SU-DHL-6 (cell line): ENCODE results near the gene SLC25A34.

Experiments
- H2AFZ ChIP-seq: fragments of 200-600 bp; sonication (generic); 2 replicates; pipeline ENCODE4 v1.6.1; 2014; ENCODE audit warnings: low read depth, mild to moderate bottlenecking, moderate library complexity, mixed read lengths, antibody characterized with exemption, low read length; ENCODE audit not compliant: severe bottlenecking
- H3F3A ChIP-seq: fragments of 200-600 bp; shearing (Covaris generic); 2 replicates; pipeline ENCODE4 v1.6.0; 2016; ENCODE audit warnings: antibody characterized with exemption, mild to moderate bottlenecking; ENCODE audit not compliant: insufficient read depth
- H3K27ac ChIP-seq: fragments of 200-600 bp; sonication (generic); 2 replicates; pipeline ENCODE4 v1.5.1; 2016; ENCODE audit warnings: low read depth, mild to moderate bottlenecking, low read length, moderate library complexity, mixed read lengths
- H3K27me3 ChIP-seq: fragments of 200-600 bp; sonication (generic), shearing (Covaris generic); 2 replicates; pipeline ENCODE4 v1.6.0; 2014; ENCODE audit warnings: mild to moderate bottlenecking, low read length
- H3K36me3 ChIP-seq: fragments of 200-600 bp; sonication (generic); 2 replicates; pipeline ENCODE4 v1.6.1; 2014; ENCODE audit warnings: mild to moderate bottlenecking, low read length, mixed read lengths
- H3K4me2 ChIP-seq: fragments of 300-600, 200-600 bp; shearing (Covaris generic), sonication (generic); 2 replicates; pipeline ENCODE4 v1.6.0; 2014; ENCODE audit warnings: low read length, low read depth, mild to moderate bottlenecking; ENCODE audit not compliant: poor library complexity, severe bottlenecking
- H3K4me3 ChIP-seq: fragments of 200-600 bp; sonication (generic); 2 replicates; pipeline ENCODE4 v1.5.1; 2014; ENCODE audit warnings: antibody characterized with exemption, low read length, mild to moderate bottlenecking, mixed read lengths; ENCODE audit not compliant: insufficient read depth, poor library complexity, severe bottlenecking
- H3K79me2 ChIP-seq: fragments of 200-600 bp; sonication (generic); 2 replicates; pipeline ENCODE4 v1.6.1; 2014; ENCODE audit warnings: mild to moderate bottlenecking, low read length, moderate library complexity; ENCODE audit not compliant: insufficient read depth
- H3K9ac ChIP-seq: fragments of 200-600 bp; sonication (generic); 2 replicates; pipeline ENCODE4 v1.7.0; 2014; ENCODE audit warnings: mild to moderate bottlenecking, low read length
- H3K9me2 ChIP-seq: fragments of 200-600 bp; sonication (generic); replicated peaks from 2 replicates; pipeline ENCODE4 v1.6.1; 2014; ENCODE audit warnings: low read length; ENCODE audit not compliant: insufficient read depth
- H3K9me3 ChIP-seq: fragments of 200-600 bp; sonication (generic); 2 replicates; pipeline ENCODE4 v1.6.1; 2014; ENCODE audit warnings: low read length, mixed read lengths; ENCODE audit not compliant: insufficient read depth
- H4K20me1 ChIP-seq: fragments of 200-600 bp; sonication (generic); 2 replicates; pipeline ENCODE4 v1.6.1; 2014; ENCODE audit warnings: low read depth, mild to moderate bottlenecking, antibody characterized with exemption, low read length, moderate library complexity, mixed read lengths
- EZH2phosphoT487 ChIP-seq: fragments of 200-600 bp; sonication (generic), shearing (Covaris generic); conservative IDR thresholded peaks from 2 replicates; pipeline ENCODE4 v1.6.1; 2018; ENCODE audit warnings: mild to moderate bottlenecking, antibody characterized with exemption, low read length, moderate library complexity, mixed read lengths
- TF ChIP-seq, protein P1 (sequence below): fragments of 200-600 bp; sonication (generic); IDR thresholded peaks from one replicate; pipeline ENCODE4 v1.5.1; 2017; ENCODE audit warnings: antibody characterized with exemption, mild to moderate bottlenecking, low read length, moderate library complexity; ENCODE audit not compliant: insufficient read depth, poor library complexity, severe bottlenecking

The SLC25A34 gene

DNA sequence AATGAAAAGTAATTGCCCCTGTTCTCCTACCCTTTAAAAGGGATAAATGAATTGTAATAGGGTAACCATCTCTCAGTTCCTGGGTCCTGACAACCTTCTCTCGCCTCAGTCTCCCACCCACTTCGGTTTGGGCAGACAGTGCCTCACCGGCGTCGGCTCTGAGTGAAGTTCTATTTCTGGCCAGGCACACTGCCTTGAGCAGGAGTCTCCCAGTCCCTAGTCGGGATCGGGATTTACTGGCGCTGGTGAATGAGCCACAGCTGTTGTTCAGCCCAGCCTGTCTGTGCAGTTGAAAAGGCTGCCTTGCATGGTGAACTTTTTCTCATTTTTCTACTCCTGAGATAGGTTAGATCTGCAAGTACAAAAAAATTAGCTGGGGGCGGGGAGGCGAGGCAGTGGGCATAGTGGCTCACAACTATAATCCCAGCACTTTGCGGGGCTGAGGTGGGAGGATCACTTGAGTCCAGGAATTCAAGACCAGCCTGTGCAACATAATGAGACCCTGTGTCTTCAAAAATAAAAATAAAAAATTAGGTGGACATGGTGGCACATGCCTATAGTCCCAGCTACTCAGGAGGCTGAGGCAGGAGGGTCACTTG is 44.5 kb upstream of the SLC25A34 start:
- H3K79me2 ChIP-seq = peaks cover 68% of the 10 kb centered on the region
- TF ChIP-seq, protein P1, sequence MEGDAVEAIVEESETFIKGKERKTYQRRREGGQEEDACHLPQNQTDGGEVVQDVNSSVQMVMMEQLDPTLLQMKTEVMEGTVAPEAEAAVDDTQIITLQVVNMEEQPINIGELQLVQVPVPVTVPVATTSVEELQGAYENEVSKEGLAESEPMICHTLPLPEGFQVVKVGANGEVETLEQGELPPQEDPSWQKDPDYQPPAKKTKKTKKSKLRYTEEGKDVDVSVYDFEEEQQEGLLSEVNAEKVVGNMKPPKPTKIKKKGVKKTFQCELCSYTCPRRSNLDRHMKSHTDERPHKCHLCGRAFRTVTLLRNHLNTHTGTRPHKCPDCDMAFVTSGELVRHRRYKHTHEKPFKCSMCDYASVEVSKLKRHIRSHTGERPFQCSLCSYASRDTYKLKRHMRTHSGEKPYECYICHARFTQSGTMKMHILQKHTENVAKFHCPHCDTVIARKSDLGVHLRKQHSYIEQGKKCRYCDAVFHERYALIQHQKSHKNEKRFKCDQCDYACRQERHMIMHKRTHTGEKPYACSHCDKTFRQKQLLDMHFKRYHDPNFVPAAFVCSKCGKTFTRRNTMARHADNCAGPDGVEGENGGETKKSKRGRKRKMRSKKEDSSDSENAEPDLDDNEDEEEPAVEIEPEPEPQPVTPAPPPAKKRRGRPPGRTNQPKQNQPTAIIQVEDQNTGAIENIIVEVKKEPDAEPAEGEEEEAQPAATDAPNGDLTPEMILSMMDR = no peak
- TF ChIP-seq EZH2phosphoT487 = no peak

DNA sequence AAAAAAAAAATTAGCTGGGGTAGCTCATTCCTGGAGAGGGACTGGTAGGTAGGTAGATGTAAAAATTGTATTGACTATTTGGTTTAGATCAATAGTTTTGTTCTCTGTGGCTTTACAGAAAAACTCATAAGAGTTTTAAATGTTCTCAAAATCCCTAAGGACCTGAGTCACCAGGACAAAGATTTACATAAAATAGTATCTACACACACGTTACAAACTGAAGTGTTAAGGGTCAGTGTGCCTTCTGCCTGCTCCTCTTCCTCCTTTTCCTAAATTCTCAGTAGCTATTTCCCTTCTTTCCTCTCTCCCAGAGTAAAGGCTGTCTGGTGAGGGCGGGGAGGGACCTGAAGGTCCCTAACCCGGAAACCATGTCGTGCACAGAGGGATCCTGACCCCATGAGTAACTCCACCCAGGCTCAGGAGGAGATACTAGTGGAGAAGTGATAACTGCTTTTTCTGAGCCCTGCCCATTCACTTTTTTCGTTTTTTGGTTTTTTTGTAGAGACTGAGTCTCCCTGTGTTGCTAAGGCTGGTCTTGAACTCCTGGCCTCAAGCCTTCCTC is 43.9 kb upstream of the SLC25A34 start:
- H3F3A ChIP-seq = peaks cover 7% of the 10 kb centered on the region
- H3K36me3 ChIP-seq = no peaks in the 10 kb centered on the region
- no peak overlapping the region for H2AFZ ChIP-seq
- H3K9me3 ChIP-seq = no peaks in the 10 kb centered on the region
- H3K27ac ChIP-seq = no peak overlapping the region
- H3K4me3 ChIP-seq = no peak overlapping the region
- H3K4me2 ChIP-seq = no peak overlapping the region
- peaks cover 64% of the 10 kb centered on the region for H3K79me2 ChIP-seq
- no peak for TF ChIP-seq EZH2phosphoT487
- TF ChIP-seq, protein P1 = no peak
- no peaks in the 10 kb centered on the region for H3K9me2 ChIP-seq
- no peaks in the 10 kb centered on the region for H4K20me1 ChIP-seq
- H3K9ac ChIP-seq = no peak overlapping the region
- no peaks in the 10 kb centered on the region for H3K27me3 ChIP-seq

More for the DNA sequence above, 44.5 kb upstream of the SLC25A34 start:
- H3K27me3 ChIP-seq = no peaks in the 10 kb centered on the region
- H4K20me1 ChIP-seq = no peaks in the 10 kb centered on the region
- no peaks in the 10 kb centered on the region for H3K9me2 ChIP-seq
- 0 out of 2 replicates have a peak, but pooled peaks cover 5% of the 10 kb centered on the region for H3F3A ChIP-seq
- H3K36me3 ChIP-seq = no peaks in the 10 kb centered on the region
- no peak overlapping the region for H3K9ac ChIP-seq
- H3K9me3 ChIP-seq = no peaks in the 10 kb centered on the region
- no peak overlapping the region for H3K4me2 ChIP-seq
- no peak overlapping the region for H3K27ac ChIP-seq
- no peak overlapping the region for H2AFZ ChIP-seq
- H3K4me3 ChIP-seq = no peak overlapping the region

DNA sequence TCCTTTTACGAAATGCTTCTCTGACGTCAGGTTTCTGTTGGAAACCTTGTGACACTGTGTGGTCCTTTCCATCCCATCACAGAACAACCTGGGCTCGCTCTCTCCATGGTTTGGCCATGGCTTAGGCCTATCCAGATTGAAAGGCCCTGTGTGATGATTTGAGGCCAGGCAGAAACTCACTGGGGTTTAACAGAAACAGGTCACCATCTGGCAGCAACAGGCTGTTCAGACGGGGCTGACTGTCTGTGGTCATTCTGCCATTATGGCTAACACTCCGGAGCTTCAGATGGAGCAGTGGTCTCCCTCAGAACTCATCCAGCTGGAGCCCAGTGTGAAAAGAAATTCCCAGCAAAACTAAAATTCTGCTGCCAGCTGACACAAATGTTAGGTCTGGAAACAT is 42.7 kb upstream of the SLC25A34 start:
- TF ChIP-seq, protein P1 = no peak
- TF ChIP-seq EZH2phosphoT487 = no peak
- Histone ChIP-seq H3K9me2 (no peaks in the 10 kb centered on the region), H4K20me1 (no peaks in the 10 kb centered on the region), H3K79me2 (peaks cover 60% of the 10 kb centered on the region), H3K4me3 (no peak overlapping the region), H3K9me3 (no peaks in the 10 kb centered on the region), H3K4me2 (no peak overlapping the region), H3K36me3 (no peaks in the 10 kb centered on the region), H2AFZ (no peak overlapping the region), H3F3A (peaks cover 15% of the 10 kb centered on the region), H3K27me3 (no peaks in the 10 kb centered on the region), H3K27ac (no peak overlapping the region), H3K9ac (no peak overlapping the region)
